ENCODE measurements around the gene ANO2.

The ANO2 gene

GRCh38 chr12:5616854-5617253 is 328.2 kb downstream of the ANO2 start:
- no peak for DNase-seq

DNA sequence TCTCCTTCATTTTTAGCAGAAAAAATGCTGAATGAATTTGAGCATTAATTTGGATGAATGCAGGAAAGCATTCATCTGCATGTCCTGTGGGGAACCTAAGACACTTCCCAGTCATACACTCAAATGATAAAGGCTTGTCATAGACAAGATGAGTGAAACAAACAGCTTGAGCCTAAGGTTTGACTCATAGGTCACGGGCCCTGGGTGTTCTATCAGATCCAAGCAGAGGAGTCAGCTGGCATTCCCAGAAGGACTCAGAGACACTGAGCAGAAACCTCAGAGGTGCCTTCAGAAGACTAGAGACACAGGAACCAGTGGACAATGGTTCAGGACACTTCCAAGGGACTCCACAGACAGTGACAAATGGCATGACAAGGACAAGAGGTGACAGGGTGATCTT is 329.3 kb downstream of the ANO2 start:
- no peak for DNase-seq

DNA sequence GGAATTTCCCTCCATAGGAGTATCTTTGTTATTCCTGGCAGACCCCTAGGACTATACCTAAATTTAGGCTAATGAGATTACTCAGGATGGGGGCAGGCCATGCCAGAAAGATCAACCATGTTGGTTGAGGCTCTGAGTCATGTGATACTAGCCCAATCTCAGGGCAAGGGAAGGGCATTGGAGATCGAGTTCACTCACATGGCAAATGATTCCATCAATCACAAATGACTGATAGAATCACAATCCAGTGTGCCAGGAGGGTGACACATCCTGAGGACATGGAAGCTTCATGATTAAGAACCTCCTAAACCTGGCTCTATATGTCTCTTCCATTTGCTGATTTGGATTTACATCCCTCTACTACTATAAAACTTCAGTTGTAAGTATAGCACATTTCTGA is 330.8 kb downstream of the ANO2 start:
- peak; percentile 65 for DNase-seq

DNA sequence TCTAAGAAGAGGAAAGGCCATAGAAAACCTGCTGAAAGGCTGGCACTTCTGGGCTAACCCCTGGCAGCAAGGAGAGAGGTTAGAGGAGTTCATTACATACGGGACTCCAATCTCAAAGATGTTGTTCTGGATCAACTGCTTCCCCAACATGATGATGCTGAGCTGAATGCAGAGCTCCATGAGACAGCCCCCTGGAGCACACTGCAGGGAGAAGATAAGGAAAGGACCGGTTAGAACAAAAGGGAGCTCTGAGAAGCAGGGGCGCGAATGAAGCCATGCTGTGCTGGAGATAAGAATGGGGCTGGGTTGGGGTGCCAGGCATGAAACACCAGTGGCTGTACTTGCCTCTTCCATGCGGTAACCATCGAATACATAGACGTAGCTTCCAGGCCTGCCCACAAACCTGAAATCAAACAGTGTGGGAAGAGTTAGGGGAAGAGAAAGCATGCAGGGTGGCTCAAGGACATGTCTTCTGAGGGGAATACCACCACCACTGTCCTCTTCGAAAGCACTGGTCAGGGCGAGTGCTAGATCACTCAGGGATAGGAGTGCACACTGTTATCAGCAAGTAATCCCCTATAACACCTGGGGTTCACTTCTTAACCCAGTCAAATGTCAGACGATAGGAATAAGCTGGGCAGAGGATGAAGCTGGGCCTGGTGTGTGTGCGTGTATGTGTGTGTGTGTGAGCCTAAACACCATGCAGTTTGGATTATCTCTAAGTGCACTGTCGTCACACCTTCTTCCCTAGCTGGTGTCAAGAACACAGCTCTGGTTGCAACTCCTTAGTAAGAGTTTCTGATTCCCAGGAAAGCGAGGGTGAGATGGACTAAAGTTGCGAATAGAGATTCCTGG is 332.3 kb downstream of the ANO2 start:
- no peak for DNase-seq

DNA sequence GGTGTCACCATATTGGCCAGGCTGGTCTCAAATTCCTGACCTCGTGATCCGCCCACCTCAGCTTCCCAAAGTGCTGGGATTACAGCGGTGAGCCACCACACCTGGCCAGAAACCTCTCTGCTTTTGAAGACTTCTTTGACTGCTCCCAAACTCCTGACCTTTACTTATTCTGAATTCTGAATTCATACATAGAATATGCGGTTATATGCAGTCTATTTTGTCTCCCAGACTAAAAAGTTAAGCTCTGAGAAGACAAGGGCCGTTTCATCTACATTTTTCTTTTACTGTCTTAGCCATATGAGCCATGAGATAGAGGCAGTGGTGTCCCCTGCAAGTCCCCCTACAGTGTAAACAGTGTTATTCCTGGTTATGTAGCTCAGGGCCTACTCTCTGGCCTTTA is 333.9 kb downstream of the ANO2 start:
- no peak for DNase-seq

DNA sequence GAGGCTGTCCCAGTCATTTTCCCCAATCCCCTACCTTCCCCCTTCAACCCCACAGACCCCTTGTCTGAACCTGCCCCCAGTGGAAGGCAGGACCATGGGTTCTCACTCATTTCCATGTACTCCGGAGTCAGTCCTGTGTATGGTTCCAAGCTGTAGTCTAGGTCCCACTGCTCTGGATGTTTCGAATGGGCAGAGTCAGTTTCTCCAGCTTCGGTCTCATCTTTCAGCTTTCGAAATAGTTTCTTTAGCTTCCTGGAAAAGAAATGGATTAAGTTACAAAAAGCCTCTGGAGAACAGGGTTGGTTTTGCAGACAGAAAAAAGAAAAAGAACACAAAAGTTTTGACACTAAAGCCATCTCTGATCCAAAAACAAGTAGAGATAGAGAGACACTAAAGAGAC is 345.7 kb downstream of the ANO2 start:
- no peak for DNase-seq

- no peak for DNase-seq
These were observed 351.1 kb downstream of the ANO2 start for GRCh38 chr12:5593998-5594397.

DNA sequence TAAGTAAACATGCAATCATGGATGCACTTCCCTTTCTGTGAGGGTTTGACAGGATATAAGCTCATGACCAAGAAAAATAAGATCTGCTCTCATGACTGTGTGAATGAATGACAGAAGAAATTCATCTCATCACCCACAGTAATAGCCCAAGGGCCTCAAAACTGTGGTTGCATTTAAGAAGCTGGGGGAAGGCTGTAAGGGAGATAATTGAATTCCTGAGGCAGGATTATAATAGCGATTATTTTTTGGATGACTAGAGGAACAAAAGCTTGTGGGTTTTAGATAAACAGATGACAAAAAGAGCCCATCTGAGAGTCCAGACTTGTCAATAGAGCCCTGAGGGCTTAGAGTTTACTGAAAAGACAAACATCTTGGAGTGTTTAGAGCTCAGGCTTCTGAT is 352.0 kb downstream of the ANO2 start:
- DNase-seq, result peak; percentile 20

- no peak for DNase-seq
These were observed 352.7 kb downstream of the ANO2 start for GRCh38 chr12:5592310-5592709.

DNA sequence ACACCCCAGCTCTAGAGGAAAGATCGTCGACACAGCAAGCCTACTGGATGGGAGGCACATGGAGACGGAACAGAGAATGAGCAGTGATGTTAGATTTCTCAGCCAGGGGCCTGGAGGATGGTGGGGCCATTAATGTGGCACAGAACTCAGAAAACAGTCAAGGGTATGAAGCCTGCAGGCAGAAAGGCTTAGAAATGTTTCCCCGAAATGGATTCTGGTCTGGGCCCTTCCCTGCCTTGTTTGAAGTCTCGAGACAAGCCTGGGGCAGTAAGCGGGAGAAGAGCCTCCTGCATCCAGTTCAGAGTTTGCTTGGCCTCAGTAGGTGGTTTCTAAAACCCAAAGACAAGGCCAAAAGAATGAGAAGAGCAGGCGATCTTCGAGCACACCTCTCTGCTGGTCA is 354.7 kb downstream of the ANO2 start:
- no peak for DNase-seq

DNA sequence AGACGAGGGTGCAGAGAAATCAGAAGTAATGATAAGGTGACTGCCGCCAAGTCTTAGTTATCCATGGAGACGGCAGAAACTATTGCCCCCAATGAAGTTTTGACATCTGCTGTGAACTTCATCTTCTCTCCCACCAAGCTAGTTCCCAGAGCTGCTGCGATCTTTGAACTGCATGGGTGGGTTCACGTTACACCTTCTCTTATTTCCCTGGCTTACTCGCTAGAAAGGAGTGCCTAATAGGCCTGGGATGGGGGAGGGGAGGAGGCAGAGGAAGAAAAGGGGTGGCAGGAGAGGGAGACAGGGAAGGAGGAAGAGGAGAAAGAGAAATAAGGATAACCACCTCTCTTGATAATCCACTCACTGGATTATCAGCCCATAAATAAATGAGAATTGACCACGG is 356.0 kb downstream of the ANO2 start:
- DNase-seq, result no peak

GRCh38 chr12:5588591-5588990 is 356.5 kb downstream of the ANO2 start:
- DNase-seq, result peak; percentile 58

DNA sequence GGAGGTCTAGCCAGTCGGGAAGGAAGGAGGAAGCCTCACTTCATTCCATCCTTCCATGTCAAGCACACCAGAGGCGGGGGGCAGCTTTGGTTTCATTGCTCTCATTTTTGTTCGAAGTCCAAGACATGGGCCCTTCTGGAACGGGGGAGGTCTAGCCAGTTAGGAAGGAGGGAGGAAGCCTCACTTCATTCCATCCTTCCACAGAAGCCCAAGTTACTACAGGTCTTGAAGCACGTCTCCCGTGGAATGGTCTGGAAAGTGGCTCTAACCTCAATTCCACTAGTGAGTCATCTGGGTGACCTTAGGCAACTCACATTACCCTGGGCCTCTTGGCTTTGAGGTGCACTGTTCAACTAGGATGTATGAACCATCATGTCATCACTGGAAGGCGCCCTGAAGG is 356.9 kb downstream of the ANO2 start:
- DNase-seq, result peak; percentile 92

DNA sequence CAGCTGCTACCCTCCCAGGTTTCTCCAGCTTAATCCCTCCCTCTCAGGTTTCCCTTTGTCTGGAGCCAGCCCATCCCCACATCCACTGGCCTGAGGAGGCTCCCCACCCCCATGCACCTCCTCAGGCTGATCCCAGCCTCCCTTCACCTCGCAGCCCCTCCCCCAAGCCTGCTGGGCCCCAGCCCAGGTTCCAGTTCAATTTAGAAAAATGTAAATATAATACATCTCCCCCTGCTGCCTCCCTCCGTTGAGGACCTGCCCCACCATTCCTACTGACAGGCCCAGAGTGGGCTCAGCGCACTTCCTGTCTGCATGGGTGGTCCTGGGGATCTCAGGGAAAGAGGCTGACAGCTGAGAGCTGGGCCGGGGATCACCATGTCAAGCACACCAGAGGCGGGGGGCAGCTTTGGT is 357.3 kb downstream of the ANO2 start:
- DNase-seq, result no peak

GRCh38 chr12:5586201-5586600 is 358.9 kb downstream of the ANO2 start:
- peak; percentile 69 for DNase-seq

GRCh38 chr12:5585178-5585577 is 359.9 kb downstream of the ANO2 start:
- no peak for DNase-seq

DNA sequence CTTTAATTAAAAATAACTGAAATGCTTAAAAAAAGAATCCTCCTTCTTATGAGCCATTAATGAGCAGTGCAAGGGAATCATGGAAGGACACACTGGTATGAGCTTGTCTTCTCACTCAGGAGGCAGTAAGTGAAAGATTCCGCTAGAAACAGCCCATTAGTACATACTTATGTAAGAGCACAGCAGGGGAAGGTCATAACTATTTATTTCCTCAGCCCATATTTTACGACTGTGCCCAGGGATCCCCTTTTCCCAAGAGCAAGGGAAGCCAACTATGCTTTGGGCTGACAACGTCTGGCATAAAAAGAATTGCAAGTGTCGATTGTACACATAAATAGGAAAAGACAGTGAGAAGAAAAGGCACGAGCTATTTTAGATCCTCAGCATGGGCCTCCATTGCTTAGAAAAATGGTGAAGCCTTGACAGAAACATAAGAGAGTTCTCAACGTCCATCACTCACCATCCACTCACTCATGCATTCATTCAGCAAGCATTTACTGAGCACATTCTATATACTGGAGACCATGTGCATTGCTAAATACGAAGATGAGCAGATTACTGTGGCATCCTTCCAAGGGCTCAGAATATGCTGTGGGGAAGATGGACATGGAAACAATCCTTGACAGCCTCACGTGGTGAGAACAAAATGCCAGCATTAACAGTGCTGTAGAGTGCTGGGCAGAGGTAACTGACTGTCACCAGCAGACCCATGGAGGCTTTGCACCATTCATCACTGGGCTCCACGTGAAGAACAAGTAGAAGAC is 360.5 kb downstream of the ANO2 start:
- DNase-seq, result no peak

GRCh38 chr12:5582541-5582940 is 362.5 kb downstream of the ANO2 start:
- no peak for DNase-seq

- no peak for DNase-seq
These were observed 363.0 kb downstream of the ANO2 start for GRCh38 chr12:5582018-5582417.

DNA sequence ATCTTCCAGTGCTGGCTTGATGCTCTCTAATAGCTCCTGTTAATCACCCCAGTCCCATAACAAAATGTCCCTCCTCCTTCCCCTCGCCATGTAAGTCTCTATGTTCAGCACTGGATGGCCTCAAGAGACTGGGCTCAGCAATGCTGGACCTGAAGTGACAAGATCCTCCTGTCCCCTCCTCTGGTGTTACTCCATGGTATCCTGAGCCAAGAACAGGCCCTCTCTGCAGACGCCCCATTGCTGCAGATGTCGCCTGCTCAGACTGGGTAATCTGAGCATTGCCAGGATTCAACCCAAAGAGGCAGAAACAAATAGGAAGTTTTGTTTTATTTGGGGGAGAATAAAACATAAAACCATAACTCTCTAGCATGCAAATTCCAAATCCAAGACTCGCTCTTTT is 363.4 kb downstream of the ANO2 start:
- no peak for DNase-seq

DNA sequence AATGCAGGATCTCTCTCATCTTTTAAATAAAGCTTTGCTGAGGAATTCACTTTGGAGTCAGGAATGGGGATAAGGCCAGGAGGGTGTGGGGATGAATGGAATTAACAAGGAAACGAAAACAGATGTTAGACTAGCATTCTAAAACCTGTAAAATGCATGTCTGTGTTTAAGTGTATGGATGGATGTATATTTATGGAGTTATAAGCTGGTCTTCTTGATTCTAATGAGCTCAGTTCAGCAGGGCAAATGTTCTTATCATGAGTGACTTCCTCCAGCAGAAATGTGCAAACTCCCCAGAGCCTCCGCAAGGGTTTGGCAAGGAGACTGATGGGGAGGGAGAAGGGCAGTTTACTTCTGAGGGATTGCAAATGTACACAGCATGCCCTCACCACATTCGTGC is 364.0 kb downstream of the ANO2 start:
- DNase-seq, result peak; percentile 84

- DNase-seq, result no peak
These were observed 366.3 kb downstream of the ANO2 start for GRCh38 chr12:5578775-5579174.

- DNase-seq, result no peak
These were observed 367.3 kb downstream of the ANO2 start for GRCh38 chr12:5577741-5578140.

- no peak for DNase-seq
These were observed 367.8 kb downstream of the ANO2 start for GRCh38 chr12:5577211-5577612.
